ENCODE measurements around the gene IRX4.

GRCh38 chr5:1901061-1901460, 18.3 kb upstream of the IRX4 start:
- TF ChIP-seq GATA2 (IDR thresholded peaks at IDR 0.05; ENCODE audit: low read depth, low read length): no peak
- no peak for TF ChIP-seq GATA3 (IDR thresholded peaks at IDR 0.05; ENCODE audit: low read depth, low read length)
